Mesothelial cell of epicardium (in vitro differentiated cells): ENCODE data around the gene ASCL5. TPM values are rescaled to one million over a fixed set of nuclear protein-coding genes. Genes with fewer than 3 reads are reported as not detected.

Source experiments
- DNase-seq, 2 experiments: peaks; one replicate each; pipeline ENCODE4 v3.0.0; 2021; ENCODE audit warnings: low spot score in 2 of 2; ENCODE audit not compliant: unreplicated experiment in 2 of 2
- H3K27ac Mint-ChIP-seq: 2 replicates; pipeline ENCODE4 v1.8.0; 2021; ENCODE audit warnings: mixed read lengths
- H3K27me3 Mint-ChIP-seq: 2 replicates; pipeline ENCODE4 v1.8.0; 2021; ENCODE audit warnings: low read depth, mixed read lengths
- H3K36me3 Mint-ChIP-seq: 2 replicates; pipeline ENCODE4 v1.8.0; 2021; ENCODE audit warnings: mixed read lengths
- H3K4me1 Mint-ChIP-seq: 2 replicates; pipeline ENCODE4 v1.8.0; 2021; ENCODE audit warnings: mixed read lengths
- H3K4me3 Mint-ChIP-seq: 2 replicates; pipeline ENCODE4 v1.8.0; 2021; ENCODE audit warnings: mild to moderate bottlenecking, moderate library complexity, mixed read lengths
- H3K9me3 Mint-ChIP-seq: 2 replicates; pipeline ENCODE4 v1.8.0; 2021; ENCODE audit warnings: mixed read lengths
- total RNA-seq: library from RNA; stranded (reverse); gene quantifications from 3 replicates; pipeline ENCODE4 v1.2.1, GENCODE V29; 2021
- TF ChIP-seq, protein P1 (sequence below): fragments of 200-600 bp; sonication (generic); IDR thresholded peaks from one replicate; pipeline ENCODE4 v1.5.0; 2021; ENCODE audit warnings: antibody characterized with exemption; ENCODE audit not compliant: unreplicated experiment

The ASCL5 gene
- total RNA-seq, 1 donor from 2014 or later, result not detected

DNA sequence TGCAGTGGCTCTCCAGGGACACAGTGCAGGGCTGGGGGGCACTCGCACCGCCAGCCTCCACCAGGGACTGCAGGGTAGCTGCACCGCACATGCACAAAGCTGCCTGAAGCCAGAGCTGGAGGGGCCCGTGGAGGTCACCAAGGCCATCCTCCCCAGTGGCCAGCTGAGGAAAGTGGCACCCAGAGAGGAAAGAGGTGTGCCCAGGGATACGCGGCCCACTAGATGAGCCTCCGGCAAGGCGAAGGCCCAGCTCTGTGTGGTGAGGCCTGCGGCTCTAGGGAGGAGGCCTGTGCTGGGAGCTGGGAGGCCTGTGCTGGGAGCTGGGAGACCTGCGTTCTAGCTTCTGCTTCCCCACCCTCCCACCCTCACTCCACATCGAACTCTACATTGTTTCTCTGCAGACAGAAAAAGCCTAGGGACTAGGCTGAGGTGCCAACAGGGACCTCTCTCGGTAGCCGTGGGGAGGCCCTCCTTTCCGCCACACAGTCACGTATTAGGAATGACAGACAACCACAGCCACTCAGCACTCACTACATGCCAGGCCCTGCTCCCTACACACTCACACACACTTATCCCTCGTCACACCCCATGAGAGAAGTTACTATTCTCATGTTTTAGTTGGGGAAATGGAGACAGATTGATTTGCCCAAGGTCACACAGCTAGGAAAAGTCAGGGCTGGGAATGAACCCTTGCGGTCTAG is 921 bp upstream of the ASCL5 start:
- TF ChIP-seq, protein P1, sequence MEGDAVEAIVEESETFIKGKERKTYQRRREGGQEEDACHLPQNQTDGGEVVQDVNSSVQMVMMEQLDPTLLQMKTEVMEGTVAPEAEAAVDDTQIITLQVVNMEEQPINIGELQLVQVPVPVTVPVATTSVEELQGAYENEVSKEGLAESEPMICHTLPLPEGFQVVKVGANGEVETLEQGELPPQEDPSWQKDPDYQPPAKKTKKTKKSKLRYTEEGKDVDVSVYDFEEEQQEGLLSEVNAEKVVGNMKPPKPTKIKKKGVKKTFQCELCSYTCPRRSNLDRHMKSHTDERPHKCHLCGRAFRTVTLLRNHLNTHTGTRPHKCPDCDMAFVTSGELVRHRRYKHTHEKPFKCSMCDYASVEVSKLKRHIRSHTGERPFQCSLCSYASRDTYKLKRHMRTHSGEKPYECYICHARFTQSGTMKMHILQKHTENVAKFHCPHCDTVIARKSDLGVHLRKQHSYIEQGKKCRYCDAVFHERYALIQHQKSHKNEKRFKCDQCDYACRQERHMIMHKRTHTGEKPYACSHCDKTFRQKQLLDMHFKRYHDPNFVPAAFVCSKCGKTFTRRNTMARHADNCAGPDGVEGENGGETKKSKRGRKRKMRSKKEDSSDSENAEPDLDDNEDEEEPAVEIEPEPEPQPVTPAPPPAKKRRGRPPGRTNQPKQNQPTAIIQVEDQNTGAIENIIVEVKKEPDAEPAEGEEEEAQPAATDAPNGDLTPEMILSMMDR, result no peak
- H3K9me3 Mint-ChIP-seq, result peaks cover 2% of the 10 kb centered on the region
- H3K4me1 Mint-ChIP-seq, result peaks cover 6% of the 10 kb centered on the region
- H3K4me3 Mint-ChIP-seq, result no peak overlapping the region
- no peak for DNase-seq
- H3K27me3 Mint-ChIP-seq, result peaks cover 13% of the 10 kb centered on the region
- H3K27ac Mint-ChIP-seq, result no peak overlapping the region
- peaks cover 7% of the 10 kb centered on the region for H3K36me3 Mint-ChIP-seq

- Mint-ChIP-seq H3K27ac (no peak overlapping the region), H3K36me3 (no peaks in the 10 kb centered on the region), H3K4me3 (no peak overlapping the region), H3K27me3 (peaks cover 24% of the 10 kb centered on the region), H3K9me3 (no peaks in the 10 kb centered on the region), H3K4me1 (peaks cover 6% of the 10 kb centered on the region)
- DNase-seq, result no peak
- TF ChIP-seq, protein P1, result no peak
These were observed 537 bp downstream of the ASCL5 start for GRCh38 chr1:201126463-201126831.

DNA sequence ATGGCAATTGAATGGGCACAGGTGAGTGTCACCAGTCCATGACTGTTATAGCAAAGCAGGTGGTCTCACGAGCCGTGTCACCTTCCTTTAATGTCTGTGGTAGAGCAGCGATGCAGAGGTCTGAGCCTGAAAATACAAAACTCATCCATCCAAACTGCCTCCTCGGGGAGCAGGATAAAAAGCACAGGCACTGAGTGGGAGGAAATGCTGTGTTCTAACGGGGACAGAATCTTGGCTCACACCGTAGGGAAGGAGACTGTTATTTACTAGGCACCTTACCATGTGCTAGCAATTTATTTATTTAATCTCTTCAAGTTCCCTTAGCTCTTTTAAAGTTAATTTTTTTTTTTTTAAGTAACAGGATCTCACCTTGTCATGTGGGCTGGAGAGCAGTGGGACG is 1.2 kb downstream of the ASCL5 start:
- TF ChIP-seq, protein P1, result no peak
- Mint-ChIP-seq H3K36me3 (no peaks in the 10 kb centered on the region), H3K4me1 (peaks cover 6% of the 10 kb centered on the region), H3K9me3 (no peaks in the 10 kb centered on the region), H3K27ac (no peak overlapping the region), H3K4me3 (no peak overlapping the region), H3K27me3 (peaks cover 28% of the 10 kb centered on the region)
- DNase-seq, result no peak

DNA sequence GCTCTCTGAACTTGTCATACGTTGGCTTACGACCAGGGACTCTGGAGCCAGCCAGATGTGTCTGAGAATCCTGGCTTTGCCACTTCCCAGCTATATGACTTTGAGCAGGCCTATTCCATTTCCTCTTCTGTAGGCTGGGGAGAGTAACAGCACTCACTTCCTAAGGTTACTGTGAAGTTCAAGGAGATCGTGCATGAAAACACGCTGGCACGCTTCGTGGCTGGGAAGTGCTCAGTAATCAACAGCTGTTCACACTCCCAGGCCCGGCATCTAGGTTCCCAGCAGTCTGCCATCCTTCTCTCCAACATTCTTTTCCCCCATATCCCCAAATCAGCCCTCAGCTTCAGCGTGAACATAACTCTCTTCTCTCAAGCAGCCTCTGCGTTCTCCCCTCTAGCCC is 2.0 kb downstream of the ASCL5 start:
- TF ChIP-seq, protein P1, result no peak
- Mint-ChIP-seq H3K27me3 (peaks cover 36% of the 10 kb centered on the region), H3K4me3 (no peak overlapping the region), H3K27ac (no peak overlapping the region), H3K9me3 (no peaks in the 10 kb centered on the region), H3K36me3 (no peaks in the 10 kb centered on the region), H3K4me1 (peaks cover 6% of the 10 kb centered on the region)
- DNase-seq, result no peak

DNA sequence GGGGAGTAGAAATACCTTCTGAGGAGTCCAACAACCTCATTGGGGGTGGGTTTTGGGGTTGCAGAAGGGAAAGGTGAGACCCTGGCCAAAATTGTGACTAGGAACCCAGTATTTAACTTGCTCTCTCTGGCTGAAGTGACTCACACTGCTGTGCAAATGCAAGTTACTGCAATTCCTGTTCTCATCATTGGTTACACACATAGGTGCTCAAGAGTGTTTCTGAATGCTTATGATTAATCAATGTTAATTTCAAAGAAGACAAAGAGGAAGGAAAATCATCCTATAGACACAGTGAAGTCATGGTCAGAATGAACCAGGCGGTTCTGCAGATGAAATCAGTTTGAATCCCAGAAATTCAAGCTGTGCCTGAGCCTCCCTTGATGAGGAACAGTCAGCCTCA is 3.1 kb downstream of the ASCL5 start:
- no peak for DNase-seq
- Mint-ChIP-seq H3K27me3 (peaks cover 46% of the 10 kb centered on the region), H3K9me3 (no peaks in the 10 kb centered on the region), H3K27ac (no peak overlapping the region), H3K4me3 (no peak overlapping the region), H3K4me1 (peaks cover 6% of the 10 kb centered on the region), H3K36me3 (no peaks in the 10 kb centered on the region)
- TF ChIP-seq, protein P1, result no peak
